ENCODE measurements around the gene DTHD1.

Gene DTHD1

DNA sequence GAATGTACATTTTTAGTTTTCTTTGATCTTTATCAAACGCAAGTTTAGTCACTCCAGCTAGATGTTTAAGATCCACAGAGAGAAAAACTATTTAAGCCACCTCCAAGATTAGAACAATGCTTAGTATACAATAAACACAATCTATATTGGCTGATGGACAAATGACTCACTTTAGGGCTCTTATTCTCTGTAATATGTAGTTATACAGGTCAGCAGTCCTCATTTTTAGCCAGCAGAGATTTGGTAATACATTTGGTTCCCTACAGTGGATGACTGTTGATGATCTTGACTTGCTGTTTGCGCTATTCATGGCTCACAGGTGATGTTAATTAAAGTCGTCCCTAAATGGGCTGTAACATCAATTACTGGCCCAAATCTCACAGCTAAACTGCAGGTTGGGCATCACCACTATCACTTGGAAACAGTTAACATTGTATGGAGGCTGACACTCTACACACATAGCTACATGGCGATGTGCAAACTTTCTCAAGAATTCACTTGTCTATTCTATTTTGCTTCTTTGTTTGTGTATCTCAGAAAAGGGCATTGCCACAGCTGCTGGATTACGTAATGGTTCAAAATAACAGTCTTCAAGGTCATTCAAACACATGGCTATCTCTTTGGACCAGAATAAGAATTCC, 11.8 kb upstream of the DTHD1 start:
- H3F3A ChIP-seq (ENCODE audit: low read depth), result no peaks in the 10 kb centered on the region
- H3K36me3 ChIP-seq (ENCODE audit: insufficient read depth, low read length), result no peaks in the 10 kb centered on the region
- H3K4me1 ChIP-seq (ENCODE audit: insufficient read depth, low read length, poor library complexity, severe bottlenecking), result peaks cover 26% of the 10 kb centered on the region
- H3K27me3 ChIP-seq (ENCODE audit: insufficient read depth, low read length, poor library complexity, severe bottlenecking), result no peaks in the 10 kb centered on the region
- no peaks in the 10 kb centered on the region for H3K79me2 ChIP-seq (ENCODE audit: insufficient read depth, low read length)
- no peaks in the 10 kb centered on the region for H3K9me3 ChIP-seq (ENCODE audit: insufficient read depth, low read depth, low read length)
- no peak overlapping the region for H3K4me3 ChIP-seq (ENCODE audit: low read length, poor library complexity, severe bottlenecking)
- H3K9ac ChIP-seq (ENCODE audit: low read depth, low read length, poor library complexity, severe bottlenecking), result no peak overlapping the region
- no peak overlapping the region for H3K4me2 ChIP-seq (ENCODE audit: low read depth, low read length, poor library complexity, severe bottlenecking)
- H3K9me2 ChIP-seq (replicated peaks; ENCODE audit: low read depth, low read length), result no peaks in the 10 kb centered on the region
- no peak overlapping the region for H2AFZ ChIP-seq (ENCODE audit: low read length)
- no peaks in the 10 kb centered on the region for H4K20me1 ChIP-seq (ENCODE audit: insufficient read depth, low read length, poor library complexity, severe bottlenecking)
- no peak for TF ChIP-seq EZH2phosphoT487 (IDR thresholded peaks at IDR 0.05; ENCODE audit: borderline replicate concordance)
- TF ChIP-seq, protein P1, sequence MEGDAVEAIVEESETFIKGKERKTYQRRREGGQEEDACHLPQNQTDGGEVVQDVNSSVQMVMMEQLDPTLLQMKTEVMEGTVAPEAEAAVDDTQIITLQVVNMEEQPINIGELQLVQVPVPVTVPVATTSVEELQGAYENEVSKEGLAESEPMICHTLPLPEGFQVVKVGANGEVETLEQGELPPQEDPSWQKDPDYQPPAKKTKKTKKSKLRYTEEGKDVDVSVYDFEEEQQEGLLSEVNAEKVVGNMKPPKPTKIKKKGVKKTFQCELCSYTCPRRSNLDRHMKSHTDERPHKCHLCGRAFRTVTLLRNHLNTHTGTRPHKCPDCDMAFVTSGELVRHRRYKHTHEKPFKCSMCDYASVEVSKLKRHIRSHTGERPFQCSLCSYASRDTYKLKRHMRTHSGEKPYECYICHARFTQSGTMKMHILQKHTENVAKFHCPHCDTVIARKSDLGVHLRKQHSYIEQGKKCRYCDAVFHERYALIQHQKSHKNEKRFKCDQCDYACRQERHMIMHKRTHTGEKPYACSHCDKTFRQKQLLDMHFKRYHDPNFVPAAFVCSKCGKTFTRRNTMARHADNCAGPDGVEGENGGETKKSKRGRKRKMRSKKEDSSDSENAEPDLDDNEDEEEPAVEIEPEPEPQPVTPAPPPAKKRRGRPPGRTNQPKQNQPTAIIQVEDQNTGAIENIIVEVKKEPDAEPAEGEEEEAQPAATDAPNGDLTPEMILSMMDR (conservative IDR thresholded peaks at IDR 0.05; ENCODE audit: low read length), result no peak

DNA sequence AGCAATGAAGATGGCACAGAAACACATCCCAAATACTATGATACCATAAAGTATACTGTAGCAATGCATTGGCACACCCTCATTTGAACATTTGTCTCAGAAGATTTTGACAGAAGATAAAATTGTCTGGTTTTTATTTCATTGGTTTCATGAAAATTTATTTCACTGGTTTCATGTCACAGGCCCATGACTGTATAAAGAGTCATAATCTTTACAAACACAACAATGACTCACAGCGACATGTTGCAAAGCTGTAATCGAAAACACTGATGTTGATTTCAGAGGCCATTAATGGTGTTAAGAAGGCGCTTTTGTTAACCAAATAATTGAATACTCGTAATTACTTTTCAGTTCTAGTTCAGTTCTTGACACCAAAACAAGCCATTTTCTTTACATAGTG, 8.1 kb upstream of the DTHD1 start:
- Histone ChIP-seq H3K9me2 (replicated peaks; ENCODE audit: low read depth, low read length) (no peaks in the 10 kb centered on the region), H3K9ac (ENCODE audit: low read depth, low read length, poor library complexity, severe bottlenecking) (no peak overlapping the region), H3K4me2 (ENCODE audit: low read depth, low read length, poor library complexity, severe bottlenecking) (no peak overlapping the region), H3F3A (ENCODE audit: low read depth) (no peaks in the 10 kb centered on the region), H4K20me1 (ENCODE audit: insufficient read depth, low read length, poor library complexity, severe bottlenecking) (no peaks in the 10 kb centered on the region), H2AFZ (ENCODE audit: low read length) (no peak overlapping the region), H3K9me3 (ENCODE audit: insufficient read depth, low read depth, low read length) (no peaks in the 10 kb centered on the region), H3K36me3 (ENCODE audit: insufficient read depth, low read length) (no peaks in the 10 kb centered on the region), H3K4me1 (ENCODE audit: insufficient read depth, low read length, poor library complexity, severe bottlenecking) (peaks cover 20% of the 10 kb centered on the region), H3K79me2 (ENCODE audit: insufficient read depth, low read length) (no peaks in the 10 kb centered on the region), H3K27me3 (ENCODE audit: insufficient read depth, low read length, poor library complexity, severe bottlenecking) (no peaks in the 10 kb centered on the region), H3K4me3 (ENCODE audit: low read length, poor library complexity, severe bottlenecking) (no peak overlapping the region)
- TF ChIP-seq, protein P1 (conservative IDR thresholded peaks at IDR 0.05; ENCODE audit: low read length), result no peak
- TF ChIP-seq EZH2phosphoT487 (IDR thresholded peaks at IDR 0.05; ENCODE audit: borderline replicate concordance), result no peak

DNA sequence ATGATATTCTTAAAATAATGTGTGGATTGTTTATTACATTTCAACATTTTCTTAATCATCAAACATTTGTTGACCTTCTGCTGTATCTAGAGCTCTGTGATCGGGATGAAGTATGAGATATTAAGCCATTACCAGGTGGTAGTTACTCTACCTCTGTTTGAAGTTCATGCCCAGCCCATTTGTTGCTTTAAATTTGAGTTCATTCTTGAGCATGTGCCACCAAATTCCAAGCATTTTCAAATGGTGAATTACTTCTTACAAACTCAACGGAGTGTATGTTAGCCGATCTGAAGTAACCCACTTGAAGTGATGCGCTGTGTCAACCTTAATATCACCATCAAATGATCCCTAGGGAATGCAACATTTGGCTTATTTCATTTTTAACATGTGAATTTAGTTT, 7.3 kb upstream of the DTHD1 start:
- no peak overlapping the region for H2AFZ ChIP-seq (ENCODE audit: low read length)
- no peaks in the 10 kb centered on the region for H4K20me1 ChIP-seq (ENCODE audit: insufficient read depth, low read length, poor library complexity, severe bottlenecking)
- H3K27me3 ChIP-seq (ENCODE audit: insufficient read depth, low read length, poor library complexity, severe bottlenecking), result no peaks in the 10 kb centered on the region
- H3K9me3 ChIP-seq (ENCODE audit: insufficient read depth, low read depth, low read length), result no peaks in the 10 kb centered on the region
- H3F3A ChIP-seq (ENCODE audit: low read depth), result no peaks in the 10 kb centered on the region
- H3K9me2 ChIP-seq (replicated peaks; ENCODE audit: low read depth, low read length), result no peaks in the 10 kb centered on the region
- H3K4me3 ChIP-seq (ENCODE audit: low read length, poor library complexity, severe bottlenecking), result no peak overlapping the region
- H3K79me2 ChIP-seq (ENCODE audit: insufficient read depth, low read length), result no peaks in the 10 kb centered on the region
- no peaks in the 10 kb centered on the region for H3K36me3 ChIP-seq (ENCODE audit: insufficient read depth, low read length)
- no peak overlapping the region for H3K9ac ChIP-seq (ENCODE audit: low read depth, low read length, poor library complexity, severe bottlenecking)
- TF ChIP-seq EZH2phosphoT487 (IDR thresholded peaks at IDR 0.05; ENCODE audit: borderline replicate concordance), result no peak
- TF ChIP-seq, protein P1 (conservative IDR thresholded peaks at IDR 0.05; ENCODE audit: low read length), result no peak
- H3K4me2 ChIP-seq (ENCODE audit: low read depth, low read length, poor library complexity, severe bottlenecking), result no peak overlapping the region
- peaks cover 20% of the 10 kb centered on the region for H3K4me1 ChIP-seq (ENCODE audit: insufficient read depth, low read length, poor library complexity, severe bottlenecking)

All from Loucy (cell line).